Activated B cell treated with CpG ODN at 0.5 μM for 24 hours (primary cell): Measurements from ENCODE around the gene B3GALNT1. TPM values are rescaled to one million over a fixed set of nuclear protein-coding genes. Genes with fewer than 3 reads are reported as not detected.

Source experiments
- ATAC-seq: fragments of 200-7000 bp; cut with Tn5 transposase; one replicate; pipeline ENCODE4 v1.10.0; 2021; ENCODE audit warnings: low read depth, mild to moderate bottlenecking, moderate library complexity
- CTCF ChIA-PET: fragments of 350-600 bp; sonication (Branson Sonifier 250); formaldehyde crosslinking; loops from one replicate; lab custom pipeline; 2021; ENCODE audit warnings: antibody characterized with exemption; lab: Charles Lee
- POLR2A ChIA-PET: fragments of 350-600 bp; sonication (Branson Sonifier 250); formaldehyde crosslinking; loops from one replicate; lab custom pipeline; 2021; ENCODE audit warnings: antibody characterized with exemption; lab: Charles Lee
- DNase-seq: peaks from one replicate; pipeline ENCODE4 v3.0.0; 2022
- H3K27ac Mint-ChIP-seq: one replicate; pipeline ENCODE4 v1.8.0; 2020; ENCODE audit warnings: mixed read lengths
- H3K27me3 Mint-ChIP-seq: one replicate; pipeline ENCODE4 v1.8.0; 2021; ENCODE audit warnings: mixed read lengths
- H3K36me3 Mint-ChIP-seq: one replicate; pipeline ENCODE4 v1.8.0; 2021; ENCODE audit warnings: low read depth, mixed read lengths
- H3K4me1 Mint-ChIP-seq: one replicate; pipeline ENCODE4 v1.8.0; 2021; ENCODE audit warnings: mixed read lengths
- H3K4me3 Mint-ChIP-seq: one replicate; pipeline ENCODE4 v1.8.0; 2020; ENCODE audit warnings: mild to moderate bottlenecking, mixed read lengths
- H3K9me3 Mint-ChIP-seq: one replicate; pipeline ENCODE4 v1.8.0; 2020; ENCODE audit warnings: mixed read lengths
- intact Hi-C: fragments of 100-400 bp; cut with micrococcal nuclease; formaldehyde crosslinking; loops from one replicate; pipeline ENCODE4 v1.15.1; 2024
- total RNA-seq: library from RNA; stranded (reverse); gene quantifications from 2 replicates; pipeline ENCODE4 v1.2.3, GENCODE V29; 2022
- TF ChIP-seq, protein P1 (sequence below): fragments of 200-600 bp; IDR thresholded peaks from one replicate; pipeline ENCODE4 v1.8.0; 2022; ENCODE audit warnings: antibody characterized with exemption, mild to moderate bottlenecking

B3GALNT1 gene
- total RNA-seq, 1 donor from 2014 or later: 8.5 TPM

DNA sequence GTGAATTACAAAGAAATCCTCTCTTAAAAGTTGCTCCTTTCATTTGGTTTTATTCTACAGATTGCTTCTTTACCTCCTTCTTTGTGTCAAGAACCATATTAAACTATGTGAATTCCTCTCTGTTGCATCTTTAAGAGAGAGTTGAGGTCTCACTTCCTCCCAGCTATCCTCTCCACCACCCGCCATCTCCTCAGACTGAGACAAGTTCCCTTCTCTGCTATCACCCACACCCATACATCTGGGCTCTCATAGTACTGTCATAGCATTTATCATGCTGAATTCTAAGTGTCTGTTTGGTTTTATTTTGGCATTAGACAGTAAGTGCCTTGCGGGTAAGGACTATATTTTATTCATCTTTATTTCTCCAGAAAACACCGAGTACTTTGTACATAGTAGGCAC, 54.2 kb downstream of the B3GALNT1 start:
- CTCF ChIA-PET: interaction anchor here (0.7 kb wide), 1 partner anchor 219 kb away, joined by 3 read pairs; no protein-coding TSS in a partner anchor
- ATAC-seq: peak; percentile 49
- intact Hi-C loops: no loop called here

DNA sequence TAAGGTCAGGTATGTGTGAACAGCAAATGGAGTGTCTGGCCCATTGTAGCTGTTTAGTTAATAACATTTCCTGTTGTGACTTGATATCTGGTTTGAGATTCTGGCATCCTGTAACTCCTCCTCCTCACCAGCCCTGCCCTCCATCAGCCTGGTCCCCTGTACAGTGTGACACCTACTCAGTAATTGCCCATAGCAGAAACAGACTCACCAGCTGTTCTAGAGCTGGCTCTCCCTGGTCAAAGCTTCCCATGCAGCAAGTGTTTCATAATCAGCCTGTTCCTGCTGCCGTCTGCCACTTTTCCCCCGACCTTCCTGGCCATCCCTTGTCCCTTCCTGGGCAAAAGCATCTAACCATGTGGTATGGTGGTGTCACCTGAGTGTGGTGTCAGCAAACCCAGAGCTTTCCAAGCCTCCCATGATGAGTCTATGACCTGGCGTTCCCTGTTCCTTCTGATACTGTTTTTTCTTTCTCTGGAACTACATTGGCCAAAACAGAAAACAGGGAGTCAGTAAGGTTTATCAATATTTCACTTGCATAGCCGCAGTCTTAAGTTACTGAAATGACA, 55.4 kb downstream of the B3GALNT1 start:
- TF ChIP-seq, protein P1, sequence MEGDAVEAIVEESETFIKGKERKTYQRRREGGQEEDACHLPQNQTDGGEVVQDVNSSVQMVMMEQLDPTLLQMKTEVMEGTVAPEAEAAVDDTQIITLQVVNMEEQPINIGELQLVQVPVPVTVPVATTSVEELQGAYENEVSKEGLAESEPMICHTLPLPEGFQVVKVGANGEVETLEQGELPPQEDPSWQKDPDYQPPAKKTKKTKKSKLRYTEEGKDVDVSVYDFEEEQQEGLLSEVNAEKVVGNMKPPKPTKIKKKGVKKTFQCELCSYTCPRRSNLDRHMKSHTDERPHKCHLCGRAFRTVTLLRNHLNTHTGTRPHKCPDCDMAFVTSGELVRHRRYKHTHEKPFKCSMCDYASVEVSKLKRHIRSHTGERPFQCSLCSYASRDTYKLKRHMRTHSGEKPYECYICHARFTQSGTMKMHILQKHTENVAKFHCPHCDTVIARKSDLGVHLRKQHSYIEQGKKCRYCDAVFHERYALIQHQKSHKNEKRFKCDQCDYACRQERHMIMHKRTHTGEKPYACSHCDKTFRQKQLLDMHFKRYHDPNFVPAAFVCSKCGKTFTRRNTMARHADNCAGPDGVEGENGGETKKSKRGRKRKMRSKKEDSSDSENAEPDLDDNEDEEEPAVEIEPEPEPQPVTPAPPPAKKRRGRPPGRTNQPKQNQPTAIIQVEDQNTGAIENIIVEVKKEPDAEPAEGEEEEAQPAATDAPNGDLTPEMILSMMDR: no peak
- Mint-ChIP-seq H3K36me3 (no peaks in the 10 kb centered on the region), H3K27me3 (no peaks in the 10 kb centered on the region), H3K9me3 (no peaks in the 10 kb centered on the region), H3K27ac (no peak overlapping the region), H3K4me3 (no peak overlapping the region), H3K4me1 (peaks cover 11% of the 10 kb centered on the region)
- ChIA-PET POLR2A (no interaction called here), CTCF (no interaction called here)
- DNase-seq (no peak), ATAC-seq (no peak)
- intact Hi-C loops: no loop called here

More for the DNA sequence above, 54.2 kb downstream of the B3GALNT1 start:
- TF ChIP-seq, protein P1: no peak
- no peaks in the 10 kb centered on the region for H3K36me3 Mint-ChIP-seq
- DNase-seq: no peak
- no peaks in the 10 kb centered on the region for H3K27me3 Mint-ChIP-seq
- no peak overlapping the region for H3K27ac Mint-ChIP-seq
- POLR2A ChIA-PET: no interaction called here
- no peak overlapping the region for H3K4me3 Mint-ChIP-seq
- H3K9me3 Mint-ChIP-seq: no peaks in the 10 kb centered on the region
- H3K4me1 Mint-ChIP-seq: peaks cover 11% of the 10 kb centered on the region

DNA sequence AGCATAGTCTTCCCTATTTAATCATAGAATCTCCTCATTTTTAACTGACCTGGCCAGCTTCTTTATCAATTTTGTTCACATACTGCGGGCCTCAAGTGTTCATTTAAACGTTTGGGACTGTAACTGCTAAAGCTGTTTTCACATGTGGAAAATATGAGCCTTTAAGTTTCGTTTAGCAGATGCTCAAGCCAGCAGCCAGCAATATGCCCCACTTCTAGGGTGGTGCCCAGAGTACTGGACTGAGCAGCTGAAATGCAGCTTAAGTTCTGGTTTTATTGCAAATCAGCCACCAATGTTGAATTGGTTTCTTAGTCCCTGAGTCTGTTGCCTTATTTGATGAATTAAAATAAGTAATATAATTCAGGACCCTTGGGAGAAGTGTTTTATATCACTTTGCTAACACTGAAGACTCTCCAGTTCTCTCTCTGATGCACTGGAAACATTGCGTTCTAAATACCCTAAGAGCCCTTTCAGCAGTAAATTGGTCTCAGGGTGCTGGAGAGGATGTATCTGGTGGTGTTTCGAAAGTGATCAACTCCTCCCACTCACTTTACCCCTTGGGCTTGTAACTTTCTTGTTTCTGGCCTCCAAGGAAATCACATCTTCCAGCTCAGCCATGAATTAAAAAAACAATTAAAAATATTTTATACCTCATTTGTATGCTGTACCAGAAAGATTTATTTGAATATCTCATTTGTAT, 61.7 kb downstream of the B3GALNT1 start:
- no peak for ATAC-seq
- ChIA-PET POLR2A (no interaction called here), CTCF (interaction anchor here (1.1 kb wide), 1 partner anchor 26 kb away, joined by 3 read pairs; no protein-coding TSS in a partner anchor)
- H3K9me3 Mint-ChIP-seq: no peaks in the 10 kb centered on the region
- no peaks in the 10 kb centered on the region for H3K27me3 Mint-ChIP-seq
- no peaks in the 10 kb centered on the region for H3K36me3 Mint-ChIP-seq
- intact Hi-C loops: no loop called here
- no peak for DNase-seq
- TF ChIP-seq, protein P1: no peak
- peaks cover 3% of the 10 kb centered on the region for H3K4me1 Mint-ChIP-seq
- H3K27ac Mint-ChIP-seq: no peak overlapping the region
- H3K4me3 Mint-ChIP-seq: no peak overlapping the region

DNA sequence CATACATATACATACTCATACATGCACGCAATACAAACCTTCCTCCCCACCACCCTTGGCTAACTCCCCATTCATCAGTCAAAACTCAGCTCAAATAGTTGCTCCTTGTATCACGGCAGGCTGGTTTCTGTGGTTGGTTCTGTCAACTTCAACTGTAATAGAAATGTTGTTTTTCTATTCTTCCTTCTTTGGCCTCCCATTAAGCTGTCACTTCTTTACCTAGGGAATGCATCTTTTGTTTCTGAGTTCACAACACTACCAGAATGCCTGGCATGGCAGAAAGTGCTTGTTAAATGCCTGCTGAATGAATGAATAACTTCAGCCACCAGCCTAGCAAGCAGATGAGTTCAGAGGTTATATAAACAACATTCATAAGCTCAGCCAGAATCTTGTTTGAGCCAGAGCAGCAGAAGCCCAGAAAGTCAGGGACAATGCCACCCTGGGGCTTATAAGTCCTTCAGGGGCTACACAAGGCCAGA, 63.1 kb downstream of the B3GALNT1 start:
- Mint-ChIP-seq H3K4me1 (peaks cover 3% of the 10 kb centered on the region), H3K9me3 (no peaks in the 10 kb centered on the region), H3K4me3 (no peak overlapping the region), H3K27me3 (no peaks in the 10 kb centered on the region), H3K27ac (no peak overlapping the region), H3K36me3 (no peaks in the 10 kb centered on the region)
- ChIA-PET POLR2A (no interaction called here), CTCF (no interaction called here)
- ATAC-seq: no peak
- DNase-seq: no peak
- TF ChIP-seq, protein P1: no peak
- intact Hi-C loops: no loop called here

DNA sequence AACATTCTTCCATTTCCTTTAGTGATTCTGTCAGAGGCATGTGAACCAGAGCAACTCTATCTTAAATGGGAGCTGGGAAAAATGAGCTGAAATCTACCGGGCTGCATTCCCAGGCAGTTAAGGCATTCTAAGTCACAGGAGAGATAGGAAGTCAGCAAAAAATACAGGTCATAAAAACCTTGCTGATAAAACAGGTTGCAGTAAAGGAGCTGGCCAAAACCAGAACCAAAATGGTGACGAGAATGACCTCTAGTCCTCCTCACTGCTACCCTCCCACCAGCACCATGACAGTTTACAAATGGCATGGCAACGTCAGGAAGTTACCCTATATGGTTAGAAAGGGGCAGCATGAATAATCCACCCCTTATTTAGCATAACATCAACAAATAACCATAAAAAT, 66.4 kb downstream of the B3GALNT1 start:
- intact Hi-C loops: loop anchor here (5.0 kb wide), 1 partner anchor 64 kb away; no protein-coding TSS in a partner anchor
- TF ChIP-seq, protein P1: no peak
- H3K9me3 Mint-ChIP-seq: no peaks in the 10 kb centered on the region
- DNase-seq (no peak), ATAC-seq (no peak)
- no peaks in the 10 kb centered on the region for H3K36me3 Mint-ChIP-seq
- ChIA-PET POLR2A (no interaction called here), CTCF (no interaction called here)
- no peaks in the 10 kb centered on the region for H3K27me3 Mint-ChIP-seq
- no peak overlapping the region for H3K27ac Mint-ChIP-seq
- peaks cover 19% of the 10 kb centered on the region for H3K4me1 Mint-ChIP-seq
- no peak overlapping the region for H3K4me3 Mint-ChIP-seq
